ENCODE data around the gene USHBP1.

- TF ChIP-seq RCOR1 (conservative IDR thresholded peaks at IDR 0.05; ENCODE audit: low read depth, low read length) (no peak), SMC3 (IDR thresholded peaks at IDR 0.05; ENCODE audit: borderline replicate concordance, low read length) (no peak), POLR2AphosphoS5 (IDR thresholded peaks at IDR 0.05; ENCODE audit: low read length) (no peak; the same call in 1 of the 2 replicates), EZH2 (IDR thresholded peaks at IDR 0.05; ENCODE audit: borderline replicate concordance, control insufficient read depth, low read depth, low read length) (no peak), BHLHE40 (IDR thresholded peaks at IDR 0.05; ENCODE audit: borderline replicate concordance in 1 of 2, low read depth in 2 of 2, low read length in 1 of 2) (no peak; a peak in 1 of 4 replicates), CTCF (IDR thresholded peaks at IDR 0.05 in 2 of 3, conservative IDR thresholded peaks at IDR 0.05 in 1 of 3; ENCODE audit: control insufficient read depth in 2 of 3, extremely low read depth in 1 of 3, insufficient read depth in 1 of 3, low read depth in 3 of 3, low read length in 3 of 3) (no peak), ZNF274 (IDR thresholded peaks at IDR 0.05; ENCODE audit: insufficient read depth, insufficient read length) (no peak), NFXL1 (IDR thresholded peaks at IDR 0.05; ENCODE audit: borderline replicate concordance) (no peak)
These were observed 40.6 kb upstream of the USHBP1 start for GRCh38 chr19:17305216-17305516.

All from GM12878 (cell line).